Astrocyte (in vitro differentiated cells and primary cell): ENCODE measurements around the gene SEMA4B.

Experiments used
- EZH2 ChIP-seq: IDR thresholded peaks from 2 replicates; pipeline ENCODE4 v1.6.1; 2012; ENCODE audit warnings: mild to moderate bottlenecking, low read length, inconsistent platforms; ENCODE audit not compliant: insufficient read depth
- TF ChIP-seq, protein P1 (sequence below): IDR thresholded peaks from 2 replicates; pipeline ENCODE4 v1.5.1; 2011; ENCODE audit warnings: low read depth, mild to moderate bottlenecking, inconsistent platforms, low read length, moderate library complexity; ENCODE audit not compliant: insufficient read depth

DNA sequence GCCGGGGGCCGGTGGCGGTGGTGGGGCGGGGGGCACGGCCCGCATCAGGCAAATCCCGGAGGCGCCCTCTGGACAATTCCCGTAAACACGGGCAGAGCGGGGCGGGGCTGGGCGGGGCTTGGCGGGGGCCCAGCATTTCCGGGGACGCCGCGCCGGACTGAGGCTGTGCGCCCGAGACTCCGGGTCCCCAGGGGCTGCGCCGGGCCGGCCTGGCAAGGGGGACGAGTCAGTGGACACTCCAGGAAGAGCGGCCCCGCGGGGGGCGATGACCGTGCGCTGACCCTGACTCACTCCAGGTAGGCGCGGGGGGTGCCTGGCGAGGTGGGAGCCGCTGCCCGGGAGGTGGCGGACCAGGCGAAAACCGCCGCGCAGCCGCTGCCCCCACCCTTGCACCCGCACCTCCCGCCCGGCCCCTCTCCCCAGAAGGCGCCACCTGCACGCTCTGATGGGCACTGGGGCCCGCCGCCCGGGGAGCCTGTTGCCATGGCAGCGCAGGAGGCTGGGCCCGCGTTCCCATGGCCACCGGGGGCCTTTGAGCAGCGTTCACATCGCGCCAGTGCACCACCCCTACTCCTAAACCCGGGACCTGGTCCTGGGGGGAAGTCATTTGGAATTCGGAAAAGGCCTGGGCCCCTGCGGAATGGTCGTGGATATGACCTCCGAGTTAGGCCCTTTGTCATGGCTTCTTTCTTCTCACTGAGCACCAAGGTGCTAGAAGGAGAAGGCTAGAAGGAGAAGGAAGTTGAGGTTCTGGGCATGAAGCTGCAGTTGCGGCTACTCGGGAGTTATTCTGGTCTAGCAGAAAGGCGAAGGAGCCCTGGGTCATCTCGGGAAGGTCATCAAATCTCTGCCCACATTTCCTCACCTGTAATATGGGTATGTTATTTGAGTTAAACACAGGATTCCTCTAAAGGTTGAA lies 16.1 kb upstream of the SEMA4B start:
- TF ChIP-seq, protein P1, sequence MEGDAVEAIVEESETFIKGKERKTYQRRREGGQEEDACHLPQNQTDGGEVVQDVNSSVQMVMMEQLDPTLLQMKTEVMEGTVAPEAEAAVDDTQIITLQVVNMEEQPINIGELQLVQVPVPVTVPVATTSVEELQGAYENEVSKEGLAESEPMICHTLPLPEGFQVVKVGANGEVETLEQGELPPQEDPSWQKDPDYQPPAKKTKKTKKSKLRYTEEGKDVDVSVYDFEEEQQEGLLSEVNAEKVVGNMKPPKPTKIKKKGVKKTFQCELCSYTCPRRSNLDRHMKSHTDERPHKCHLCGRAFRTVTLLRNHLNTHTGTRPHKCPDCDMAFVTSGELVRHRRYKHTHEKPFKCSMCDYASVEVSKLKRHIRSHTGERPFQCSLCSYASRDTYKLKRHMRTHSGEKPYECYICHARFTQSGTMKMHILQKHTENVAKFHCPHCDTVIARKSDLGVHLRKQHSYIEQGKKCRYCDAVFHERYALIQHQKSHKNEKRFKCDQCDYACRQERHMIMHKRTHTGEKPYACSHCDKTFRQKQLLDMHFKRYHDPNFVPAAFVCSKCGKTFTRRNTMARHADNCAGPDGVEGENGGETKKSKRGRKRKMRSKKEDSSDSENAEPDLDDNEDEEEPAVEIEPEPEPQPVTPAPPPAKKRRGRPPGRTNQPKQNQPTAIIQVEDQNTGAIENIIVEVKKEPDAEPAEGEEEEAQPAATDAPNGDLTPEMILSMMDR: no peak
- TF ChIP-seq EZH2: no peak
